Lower leg skin (tissue), 4 donors: ENCODE data around the gene PRPF6. TPM values are rescaled to one million over a fixed set of nuclear protein-coding genes. Genes with fewer than 3 reads are reported as not detected.

ENCODE experiments used
- DNase-seq, 2 donors: peaks; one replicate each; pipeline ENCODE4 v3.0.0-alpha.2; 2019; ENCODE audit warnings: low spot score in 2 of 2
- H3K4me3 ChIP-seq: fragments of 200-600 bp; sonication (generic); 2 replicates; pipeline ENCODE4 v1.5.1; 2017; ENCODE audit warnings: mild to moderate bottlenecking, low read depth; ENCODE audit not compliant: poor library complexity, severe bottlenecking
- CTCF ChIP-seq, 3 donors: fragments of 450-650 bp; IDR thresholded peaks; one replicate each; pipeline ENCODE4 v1.5.1; 2016; ENCODE audit warnings: antibody characterized with exemption in 3 of 3, mild to moderate bottlenecking in 3 of 3, moderate library complexity in 2 of 3
- POLR2A ChIP-seq, 2 donors: fragments of 450-650 bp; IDR thresholded peaks; one replicate each; pipeline ENCODE4 v1.6.1; 2016 to 2017; ENCODE audit warnings: antibody characterized with exemption in 2 of 2, mild to moderate bottlenecking in 1 of 2, moderate library complexity in 1 of 2
- WGBS, 2 donors: methylation state at CpG; one replicate each; pipeline ENCODE4 v1.1.5; 2018; 5-methylcytosine and 5-hydroxymethylcytosine counted together
- intact Hi-C: fragments of 100-400 bp; cut with DNase I; formaldehyde crosslinking; loops from one replicate; pipeline ENCODE4 v1.15.0; 2023; ENCODE audit warnings: low total_unique reads
- total RNA-seq, 4 donors: library from RNA; depleted of rRNA; stranded (reverse); fragments of >200 nt; gene quantifications; one replicate each; pipeline ENCODE4 v1.1.0, GENCODE V29; 2016

PRPF6 gene
- total RNA-seq, 4 donors from 2014 or later: 66.8 to 88.3 (median 79.1) TPM

GRCh38 chr20:64048402-64049044 lies 67.6 kb downstream of the PRPF6 start:
- intact Hi-C loops: no loop called here
- no peak overlapping the region for H3K4me3 ChIP-seq
- TF ChIP-seq CTCF (IDR thresholded peaks at IDR 0.05) (no peak), POLR2A (IDR thresholded peaks at IDR 0.05) (no peak)
- 2 to 15% methylated on average over 10 to 61 of the region's 101 CpGs for WGBS, 2 donors
- no peak for DNase-seq

GRCh38 chr20:64049060-64049877 lies 68.3 kb downstream of the PRPF6 start, which contains the start of gene SOX18:
TSS of gene SOX18 (minus strand) at chr20:64049639. CDS start at chr20:64049516, 123 bp downstream.
- TF ChIP-seq POLR2A (IDR thresholded peaks at IDR 0.05) (no peak), CTCF (IDR thresholded peaks at IDR 0.05) (no peak)
- 0% methylated on average over 5 to 21 of the region's 111 CpGs for WGBS, 2 donors
- no peak for DNase-seq
- intact Hi-C loops: no loop called here
- no peak within 1 kb of the TSS for H3K4me3 ChIP-seq

GRCh38 chr20:64049878-64050260 lies 68.9 kb downstream of the PRPF6 start:
- intact Hi-C loops: no loop called here
- TF ChIP-seq CTCF (IDR thresholded peaks at IDR 0.05) (no peak), POLR2A (IDR thresholded peaks at IDR 0.05) (no peak)
- no peak overlapping the region for H3K4me3 ChIP-seq
- 40 to 62% methylated on average over 3 to 6 of the region's 16 CpGs for WGBS, 2 donors
- DNase-seq: no peak

GRCh38 chr20:64050261-64051032 lies 69.5 kb downstream of the PRPF6 start:
- no peak for DNase-seq
- TF ChIP-seq POLR2A (IDR thresholded peaks at IDR 0.05): no peak
- TF ChIP-seq CTCF (IDR thresholded peaks at IDR 0.05): no peak
- 67 to 68% methylated on average over 18 to 19 of the region's 23 CpGs for WGBS, 2 donors
- H3K4me3 ChIP-seq: no peak overlapping the region
- intact Hi-C loops: no loop called here

- DNase-seq: no peak
- no peak for TF ChIP-seq CTCF (IDR thresholded peaks at IDR 0.05)
- no peak for TF ChIP-seq POLR2A (IDR thresholded peaks at IDR 0.05)
- H3K4me3 ChIP-seq: no peak overlapping the region
- WGBS, 2 donors: 68 to 83% methylated on average over 10 to 11 of the region's 11 CpGs
- intact Hi-C loops: no loop called here
Observed at GRCh38 chr20:64051033-64051452, 70.1 kb downstream of the PRPF6 start.
